Hepatocyte (in vitro differentiated cells): ENCODE results near the gene SPRY4. TPM values are rescaled to one million over a fixed set of nuclear protein-coding genes. Genes with fewer than 3 reads are reported as not detected.

Experiments
- DNase-seq: peaks from one replicate; pipeline ENCODE4 v3.0.0-alpha.2; 2016; ENCODE audit warnings: low spot score
- H2AFZ ChIP-seq: fragments of 200-600 bp; sonication (generic); 2 replicates; pipeline ENCODE4 v1.6.0; 2016; ENCODE audit warnings: antibody characterized with exemption, mild to moderate bottlenecking
- H3K27ac ChIP-seq: fragments of 200-600 bp; sonication (generic); 2 replicates; pipeline ENCODE4 v1.5.1; 2016; ENCODE audit warnings: mild to moderate bottlenecking
- H3K27me3 ChIP-seq: fragments of 200-600 bp; sonication (generic); 2 replicates; pipeline ENCODE4 v1.6.1; 2016
- H3K36me3 ChIP-seq: fragments of 200-600 bp; sonication (generic); replicated peaks from 2 replicates; pipeline ENCODE4 v1.5.1; 2016; ENCODE audit warnings: low read depth; ENCODE audit not compliant: insufficient read depth
- H3K4me1 ChIP-seq: fragments of 200-600 bp; sonication (generic); 2 replicates; pipeline ENCODE4 v1.5.1; 2016; ENCODE audit warnings: mild to moderate bottlenecking, moderate library complexity; ENCODE audit not compliant: insufficient read depth
- H3K4me2 ChIP-seq: fragments of 200-600 bp; sonication (generic); 2 replicates; pipeline ENCODE4 v1.6.0; 2016
- H3K4me3 ChIP-seq: fragments of 200-600 bp; sonication (generic); 2 replicates; pipeline ENCODE4 v1.5.1; 2016; ENCODE audit warnings: mild to moderate bottlenecking
- H3K79me2 ChIP-seq: fragments of 200-600 bp; sonication (generic); 2 replicates; pipeline ENCODE4 v1.6.0; 2017; ENCODE audit warnings: mild to moderate bottlenecking
- H3K9me2 ChIP-seq: fragments of 200-600 bp; sonication (generic); replicated peaks from 2 replicates; pipeline ENCODE4 v1.6.0; 2017; ENCODE audit warnings: mild to moderate bottlenecking; ENCODE audit not compliant: insufficient read depth
- H3K9me3 ChIP-seq: fragments of 200-600 bp; sonication (generic); 2 replicates; pipeline ENCODE4 v1.5.1; 2016; ENCODE audit warnings: low read depth, mild to moderate bottlenecking
- H4K20me1 ChIP-seq: fragments of 200-600 bp; sonication (generic); 2 replicates; pipeline ENCODE4 v1.6.0; 2016; ENCODE audit warnings: mild to moderate bottlenecking; ENCODE audit not compliant: insufficient read depth, poor library complexity, severe bottlenecking
- EZH2 ChIP-seq: fragments of 200-600 bp; sonication (generic); IDR thresholded peaks from 2 replicates; pipeline ENCODE4 v1.6.1; 2016; ENCODE audit warnings: antibody characterized with exemption, mild to moderate bottlenecking, borderline replicate concordance
- EZH2phosphoT487 ChIP-seq: fragments of 200-600 bp; sonication (generic); IDR thresholded peaks from one replicate; pipeline ENCODE4 v1.6.1; 2018; ENCODE audit warnings: antibody characterized with exemption, mild to moderate bottlenecking, low read depth, moderate library complexity; ENCODE audit not compliant: unreplicated experiment, severe bottlenecking
- WGBS: methylation state at CpG from one replicate; pipeline ENCODE4 v1.1.6; 2016; ENCODE audit warnings: low lambda C conversion rate; ENCODE audit errors: missing lambda C conversion rate; 5-methylcytosine and 5-hydroxymethylcytosine counted together
- polyA plus RNA-seq: library from polyadenylated mRNA; unstranded; fragments of >200 nt; fragmentation: Nextera tagmentation; extraction: Ambion mirVana; gene quantifications from 2 replicates; pipeline ENCODE4 v1.2.1, GENCODE V29; 2016
- total RNA-seq: library from RNA; depleted of rRNA; stranded (reverse); fragments of >200 nt; gene quantifications from 2 replicates; pipeline ENCODE4 v1.2.3, GENCODE V29; 2014
- TF ChIP-seq, protein P1 (sequence below): fragments of 200-600 bp; sonication (generic); IDR thresholded peaks from 2 replicates; pipeline ENCODE4 v1.5.1; 2016; ENCODE audit warnings: antibody characterized with exemption, mild to moderate bottlenecking; ENCODE audit not compliant: poor library complexity

The SPRY4 gene
- total and polyA plus RNA-seq, 2 experiments from 2014 or later = 7.2 to 8.5 TPM

- TF ChIP-seq EZH2 (no peak), EZH2phosphoT487 (no peak)
- TF ChIP-seq, protein P1, sequence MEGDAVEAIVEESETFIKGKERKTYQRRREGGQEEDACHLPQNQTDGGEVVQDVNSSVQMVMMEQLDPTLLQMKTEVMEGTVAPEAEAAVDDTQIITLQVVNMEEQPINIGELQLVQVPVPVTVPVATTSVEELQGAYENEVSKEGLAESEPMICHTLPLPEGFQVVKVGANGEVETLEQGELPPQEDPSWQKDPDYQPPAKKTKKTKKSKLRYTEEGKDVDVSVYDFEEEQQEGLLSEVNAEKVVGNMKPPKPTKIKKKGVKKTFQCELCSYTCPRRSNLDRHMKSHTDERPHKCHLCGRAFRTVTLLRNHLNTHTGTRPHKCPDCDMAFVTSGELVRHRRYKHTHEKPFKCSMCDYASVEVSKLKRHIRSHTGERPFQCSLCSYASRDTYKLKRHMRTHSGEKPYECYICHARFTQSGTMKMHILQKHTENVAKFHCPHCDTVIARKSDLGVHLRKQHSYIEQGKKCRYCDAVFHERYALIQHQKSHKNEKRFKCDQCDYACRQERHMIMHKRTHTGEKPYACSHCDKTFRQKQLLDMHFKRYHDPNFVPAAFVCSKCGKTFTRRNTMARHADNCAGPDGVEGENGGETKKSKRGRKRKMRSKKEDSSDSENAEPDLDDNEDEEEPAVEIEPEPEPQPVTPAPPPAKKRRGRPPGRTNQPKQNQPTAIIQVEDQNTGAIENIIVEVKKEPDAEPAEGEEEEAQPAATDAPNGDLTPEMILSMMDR = no peak
- peaks cover 41% of the 10 kb centered on the region for H3K4me1 ChIP-seq
- no peaks in the 10 kb centered on the region for H3K27me3 ChIP-seq
- H2AFZ ChIP-seq = peak overlapping the region; percentile 16
- peak overlapping the region; percentile 94 for H3K27ac ChIP-seq
- peak overlapping the region; percentile 41 for H3K4me3 ChIP-seq
- no peaks in the 10 kb centered on the region for H3K36me3 ChIP-seq
- WGBS = 23% methylated on average over 19 of the region's 19 CpGs
- H3K9me2 ChIP-seq = no peaks in the 10 kb centered on the region
- no peaks in the 10 kb centered on the region for H3K9me3 ChIP-seq
- H4K20me1 ChIP-seq = peaks cover 10% of the 10 kb centered on the region
- peaks cover 44% of the 10 kb centered on the region for H3K79me2 ChIP-seq
- peak overlapping the region; percentile 82 for H3K4me2 ChIP-seq
- no peak for DNase-seq
These were observed 1.2 kb downstream of the SPRY4 start for GRCh38 chr5:142323480-142324135.

GRCh38 chr5:142322747-142323479 is 1.9 kb downstream of the SPRY4 start:
- 36% methylated on average over 15 of the region's 15 CpGs for WGBS
- H3K9me2 ChIP-seq = no peaks in the 10 kb centered on the region
- no peaks in the 10 kb centered on the region for H3K9me3 ChIP-seq
- no peak for DNase-seq
- peaks cover 41% of the 10 kb centered on the region for H3K4me1 ChIP-seq
- H3K4me3 ChIP-seq = peak overlapping the region; percentile 41
- H4K20me1 ChIP-seq = peaks cover 10% of the 10 kb centered on the region
- no peak overlapping the region for H2AFZ ChIP-seq
- peaks cover 51% of the 10 kb centered on the region for H3K79me2 ChIP-seq
- peak overlapping the region; percentile 82 for H3K4me2 ChIP-seq
- no peaks in the 10 kb centered on the region for H3K36me3 ChIP-seq
- TF ChIP-seq, protein P1 = no peak
- TF ChIP-seq EZH2 (no peak), EZH2phosphoT487 (no peak)
- H3K27me3 ChIP-seq = no peaks in the 10 kb centered on the region
- H3K27ac ChIP-seq = peak overlapping the region; percentile 94

DNA sequence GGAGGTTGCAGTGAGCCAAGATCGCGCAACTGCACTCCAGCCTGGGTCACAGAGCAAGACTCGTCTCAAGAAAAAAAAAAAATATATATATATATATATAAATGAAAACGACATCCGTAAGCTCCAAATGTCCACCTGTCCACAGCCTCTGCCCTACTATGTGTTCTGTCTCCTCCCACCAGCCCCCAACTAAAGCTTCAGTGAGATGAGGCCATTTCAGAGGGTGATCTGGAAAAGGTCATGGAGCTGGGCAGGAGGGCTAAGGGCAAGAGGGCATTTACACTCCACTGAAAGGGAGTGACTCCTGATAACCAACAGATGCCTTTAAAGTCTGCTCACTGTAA is 2.4 kb downstream of the SPRY4 start:
- Histone ChIP-seq H3K27me3 (no peaks in the 10 kb centered on the region), H4K20me1 (peaks cover 10% of the 10 kb centered on the region), H2AFZ (no peak overlapping the region), H3K4me1 (peaks cover 41% of the 10 kb centered on the region), H3K79me2 (peaks cover 57% of the 10 kb centered on the region), H3K4me2 (peak overlapping the region; percentile 82), H3K9me2 (no peaks in the 10 kb centered on the region), H3K4me3 (no peak overlapping the region), H3K36me3 (no peaks in the 10 kb centered on the region), H3K9me3 (no peaks in the 10 kb centered on the region), H3K27ac (no peak overlapping the region)
- no peak for DNase-seq
- 77% methylated on average over 5 of the region's 5 CpGs for WGBS
- no peak for TF ChIP-seq EZH2phosphoT487
- TF ChIP-seq EZH2 = no peak
